Effector CD4-positive, alpha-beta T cell (primary cell): ENCODE measurements around the gene FGR.
"Not testable (repeated sequence)": the region's sequence is repeated elsewhere in the genome, so short reads cannot be mapped to it uniquely, and the experiment has no call there.

Source experiments
- DNase-seq: peaks from one replicate; pipeline ENCODE4 v3.0.0-alpha.2; 2020

Gene FGR

DNA sequence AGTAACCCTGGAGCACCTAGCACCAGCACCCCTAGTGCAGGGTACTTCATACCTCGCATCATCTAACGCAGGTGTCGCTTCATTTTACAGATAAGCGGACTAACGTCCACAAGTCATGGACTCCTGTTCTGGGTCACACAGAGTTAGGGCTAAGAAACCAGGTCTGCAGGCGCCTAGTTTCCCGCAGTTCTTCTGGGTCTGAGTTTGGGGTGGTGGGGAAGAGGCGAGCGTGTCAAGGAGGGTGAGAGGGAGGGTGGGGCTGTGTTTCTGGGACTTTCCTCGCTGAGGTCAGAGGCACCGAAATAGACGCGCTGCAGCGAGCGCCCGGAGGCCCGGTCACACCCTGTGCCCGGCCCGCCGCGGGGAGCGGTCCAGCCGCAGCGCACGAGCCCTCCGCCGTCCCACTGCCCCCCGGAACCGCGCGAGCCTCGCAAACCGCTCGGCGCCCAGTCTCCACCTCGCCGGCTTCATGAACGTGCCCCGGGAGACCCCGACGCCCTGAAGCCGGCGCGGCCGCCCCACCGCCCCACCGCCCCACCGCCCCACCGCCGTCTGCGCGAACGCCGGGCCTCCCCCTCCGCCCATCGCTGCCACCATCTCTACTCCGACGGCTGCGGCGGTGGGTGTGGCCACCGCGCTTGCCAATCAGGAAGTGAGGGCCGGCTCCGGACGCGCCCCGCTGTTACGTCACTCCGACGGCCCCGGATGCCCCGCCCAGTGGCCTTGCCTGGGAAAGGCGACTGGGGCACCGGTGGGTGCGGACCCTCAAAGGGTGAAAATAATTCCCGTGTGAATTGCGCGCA lies 24.7 kb upstream of the FGR start:
- DNase-seq = peak; percentile 78

DNA sequence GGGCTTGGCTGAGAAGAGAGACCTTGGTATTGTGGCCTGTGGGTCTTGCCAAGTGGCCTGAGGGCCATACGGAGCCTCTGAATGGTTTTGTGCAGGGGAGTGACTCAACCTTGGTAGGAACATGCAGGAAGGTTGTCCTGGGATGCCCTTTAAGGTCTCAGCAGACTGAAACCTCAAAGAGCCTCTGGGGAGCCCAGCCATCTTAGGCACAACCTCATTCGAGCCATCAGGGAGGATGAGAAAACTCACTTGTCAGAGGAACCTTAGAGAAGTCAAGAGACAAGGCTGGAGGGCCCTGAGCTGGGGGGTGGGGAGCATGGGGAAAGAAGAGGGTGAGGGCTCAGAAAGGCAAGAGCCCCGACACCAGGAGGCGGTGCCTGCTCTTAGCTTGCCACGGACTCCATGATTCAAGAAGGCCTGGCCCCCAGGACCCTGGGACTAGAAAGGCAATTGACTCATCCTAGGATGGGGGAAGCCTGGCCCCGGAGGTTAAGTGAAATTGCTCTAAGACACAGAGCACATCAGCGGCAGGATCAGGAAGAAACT lies 24.0 kb upstream of the FGR start:
- DNase-seq = peak; percentile 24

DNA sequence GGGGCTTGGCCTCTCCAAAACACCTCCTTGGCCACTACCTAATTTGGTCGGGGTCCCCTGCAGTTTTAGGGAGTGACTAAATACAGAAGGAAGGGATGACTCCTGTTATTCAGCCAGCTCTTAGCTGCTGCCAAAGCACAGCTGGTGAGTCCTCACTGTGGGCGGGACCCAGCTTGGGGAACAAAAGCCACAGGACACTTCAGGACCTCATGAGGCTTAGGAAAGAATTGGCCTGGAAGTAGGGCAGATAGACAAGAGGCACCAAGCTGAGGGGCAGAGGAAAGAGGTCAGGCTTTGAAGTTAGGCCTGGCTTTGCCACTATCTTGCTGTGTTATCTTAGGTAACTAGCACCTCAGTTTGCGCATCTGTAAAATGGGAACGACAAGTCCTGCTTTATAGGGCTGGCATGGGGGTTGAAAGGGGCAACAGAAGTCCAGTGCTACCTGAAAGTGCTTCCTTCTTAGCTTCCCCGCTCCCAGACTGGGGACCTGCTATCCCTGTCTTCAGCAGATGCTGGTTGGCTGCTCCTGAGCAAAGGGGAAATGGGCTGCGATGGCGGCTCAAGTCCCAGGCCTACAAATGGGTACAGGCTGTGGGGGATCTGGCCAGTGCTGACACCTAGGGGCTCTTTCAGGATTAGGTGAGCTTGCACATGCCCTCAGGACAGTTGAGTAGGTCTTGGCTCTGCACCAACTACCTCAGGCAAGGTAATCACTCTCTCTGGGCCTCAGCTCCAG lies 21.3 kb upstream of the FGR start:
- DNase-seq = no peak

DNA sequence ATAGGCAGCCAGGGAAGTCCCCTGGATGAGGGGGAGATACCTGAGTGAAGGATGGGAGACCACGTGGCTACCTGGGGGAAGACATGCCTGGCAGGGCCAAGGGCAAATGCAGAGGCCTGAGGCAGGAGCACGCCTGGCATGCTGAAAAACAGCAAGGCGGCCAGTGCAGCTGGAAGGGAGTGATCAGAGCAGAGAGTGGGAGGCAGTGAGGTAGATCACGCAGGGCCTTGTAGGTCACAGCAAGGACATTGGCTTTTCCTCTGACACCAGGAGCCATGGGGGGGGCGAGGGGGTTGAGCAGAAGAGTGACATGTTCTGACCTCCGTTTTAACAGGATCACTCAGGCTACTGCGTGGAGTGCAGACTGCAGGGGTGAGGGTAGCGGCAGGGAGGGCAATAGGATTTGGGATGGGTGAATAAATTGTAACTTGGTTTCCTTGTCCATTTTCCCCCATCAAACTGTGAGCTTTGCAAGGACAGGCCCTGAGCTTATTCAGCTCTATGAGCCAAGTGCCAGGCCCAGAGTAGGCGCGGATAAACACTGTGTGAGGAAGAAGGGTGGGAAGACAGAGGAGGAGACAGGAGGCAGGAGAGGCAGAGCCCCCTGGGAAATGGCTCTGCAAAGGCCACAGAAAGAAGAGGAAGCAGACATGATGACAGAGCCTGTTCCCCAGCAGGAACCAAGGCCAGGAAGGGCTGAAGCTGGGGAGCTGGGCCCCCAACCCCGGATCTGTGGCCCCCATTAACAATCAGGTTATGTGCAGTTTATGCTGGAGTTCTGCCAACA lies 20.4 kb upstream of the FGR start:
- DNase-seq = no peak

DNA sequence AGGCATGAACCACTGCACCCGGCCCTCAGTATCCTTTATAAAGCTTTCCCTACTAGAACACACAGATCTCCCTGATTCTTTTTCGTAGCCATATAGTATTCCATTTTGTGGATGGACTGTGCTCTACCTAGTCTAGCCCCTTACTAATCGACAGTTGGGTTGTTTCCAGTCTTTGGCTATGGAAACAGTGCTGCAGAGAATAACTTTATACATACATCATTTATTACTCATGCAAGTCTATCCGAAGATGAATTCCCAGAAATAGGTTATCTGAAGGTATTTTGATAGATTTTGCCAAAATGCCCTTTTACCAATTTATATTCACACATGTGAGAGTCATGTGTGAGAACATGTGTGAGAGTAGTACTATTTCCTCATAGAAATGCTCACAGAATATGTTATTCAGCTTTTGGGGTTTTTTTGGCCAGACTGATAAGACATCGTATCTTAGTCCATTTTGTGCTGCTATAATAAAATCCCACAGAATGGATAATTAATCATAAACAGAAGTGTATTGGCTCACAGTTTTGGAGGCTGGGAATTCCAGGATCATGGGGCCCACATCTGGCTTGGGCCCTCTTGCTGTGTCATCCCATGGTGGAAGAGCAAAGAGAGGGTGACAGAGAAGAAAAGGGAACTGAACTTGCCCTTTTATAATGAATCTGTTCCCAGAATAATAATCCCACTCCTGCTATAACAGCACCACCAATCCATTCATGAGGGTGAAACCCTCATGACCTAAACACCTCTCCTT lies 17.3 kb upstream of the FGR start:
- DNase-seq = no peak

DNA sequence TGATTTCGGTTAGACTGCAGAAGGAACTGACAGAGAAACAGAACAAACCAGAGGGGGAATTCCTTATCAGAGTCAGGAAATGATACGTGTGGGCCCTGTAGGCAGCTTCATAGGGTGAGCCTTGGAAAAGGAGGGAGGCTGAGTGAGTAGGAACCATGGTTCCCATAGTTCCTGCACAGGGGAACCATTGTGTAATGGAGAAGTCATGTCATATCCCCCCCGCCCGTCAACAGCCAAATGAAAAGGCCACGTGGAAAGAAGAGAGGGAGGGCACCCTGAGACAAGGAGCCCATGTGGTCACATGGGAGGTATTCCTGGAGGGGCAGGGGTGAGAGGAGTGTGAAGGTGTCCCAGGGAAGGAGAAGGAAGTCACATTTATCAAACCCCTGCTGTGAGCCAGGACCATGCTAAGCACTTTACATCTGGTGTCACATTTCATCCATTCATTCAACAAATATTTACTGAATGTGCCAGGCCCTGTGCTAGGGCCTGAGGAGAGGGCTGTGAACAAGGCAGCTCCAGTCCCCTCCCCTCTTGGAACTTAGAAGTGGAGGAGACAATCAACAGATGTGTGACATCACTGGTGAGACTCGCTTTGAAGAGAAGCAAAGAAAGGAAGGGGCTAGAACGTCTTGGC lies 15.7 kb upstream of the FGR start:
- DNase-seq = no peak

DNA sequence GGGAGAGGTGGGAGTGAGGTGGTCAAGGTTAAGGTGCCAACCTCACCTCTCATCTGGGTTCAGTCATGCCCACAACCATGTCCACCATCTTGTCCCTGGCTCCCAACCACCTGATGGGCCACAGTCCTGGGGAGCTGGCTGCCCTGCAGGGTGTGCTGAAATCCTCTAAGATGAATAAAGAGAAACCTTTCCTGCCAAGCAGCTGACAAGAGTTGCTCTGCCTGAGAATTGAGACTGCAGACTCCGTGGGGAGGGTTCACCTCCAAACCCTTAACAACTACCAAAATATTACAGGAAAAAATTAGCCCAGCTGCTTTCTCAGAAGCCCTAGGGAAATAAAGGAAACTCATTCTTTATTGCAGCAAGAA lies 15.2 kb upstream of the FGR start:
- DNase-seq = no peak

DNA sequence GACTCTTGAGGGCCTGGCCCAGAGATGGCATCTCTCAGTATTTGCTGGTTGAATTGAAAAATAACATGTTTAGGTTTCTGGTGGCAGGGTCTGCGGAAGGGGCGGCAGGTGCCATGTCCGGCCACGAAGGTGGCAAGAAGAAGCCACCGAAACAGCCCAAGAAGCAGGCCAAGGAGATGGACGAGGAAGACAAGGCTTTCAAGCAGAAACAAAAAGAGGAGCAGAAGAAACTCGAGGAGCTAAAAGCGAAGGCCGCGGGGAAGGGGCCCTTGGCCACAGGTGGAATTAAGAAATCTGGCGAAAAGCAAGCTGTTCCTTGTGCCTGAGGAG lies 14.3 kb upstream of the FGR start:
- DNase-seq = no peak

DNA sequence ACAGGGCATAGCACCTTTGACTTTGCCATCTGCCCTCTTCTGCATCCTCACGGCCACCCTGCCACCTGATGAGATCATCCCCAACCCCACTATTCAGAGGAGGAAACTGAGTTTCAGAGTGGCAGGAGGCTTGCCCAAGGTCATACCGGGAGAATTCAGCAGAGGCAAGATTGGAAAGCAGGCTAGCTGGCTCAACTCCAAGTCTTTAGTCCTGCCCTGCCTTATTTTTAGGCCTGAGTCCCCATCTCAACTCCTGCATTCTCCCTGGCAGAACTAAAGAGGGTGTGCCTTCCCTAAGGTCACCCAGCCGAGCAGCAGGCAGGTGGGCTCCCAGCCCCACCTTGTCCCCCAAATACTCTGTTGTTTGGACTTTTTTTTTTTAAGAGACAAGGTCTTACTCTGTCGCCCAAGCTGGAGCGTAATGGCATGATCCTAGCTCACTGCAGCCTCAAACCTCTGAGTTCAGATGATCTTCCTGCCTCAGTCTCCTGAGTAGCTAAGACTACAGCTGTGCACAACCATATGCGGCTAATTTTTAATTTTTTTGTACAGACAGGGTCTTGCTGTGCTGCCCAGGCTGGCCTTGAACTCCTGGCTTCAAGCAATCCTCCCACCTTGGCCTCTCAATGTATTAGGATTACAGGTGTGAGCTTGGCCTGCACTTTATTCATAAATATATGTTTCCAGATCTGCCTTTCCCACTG lies 13.8 kb upstream of the FGR start:
- no peak for DNase-seq

DNA sequence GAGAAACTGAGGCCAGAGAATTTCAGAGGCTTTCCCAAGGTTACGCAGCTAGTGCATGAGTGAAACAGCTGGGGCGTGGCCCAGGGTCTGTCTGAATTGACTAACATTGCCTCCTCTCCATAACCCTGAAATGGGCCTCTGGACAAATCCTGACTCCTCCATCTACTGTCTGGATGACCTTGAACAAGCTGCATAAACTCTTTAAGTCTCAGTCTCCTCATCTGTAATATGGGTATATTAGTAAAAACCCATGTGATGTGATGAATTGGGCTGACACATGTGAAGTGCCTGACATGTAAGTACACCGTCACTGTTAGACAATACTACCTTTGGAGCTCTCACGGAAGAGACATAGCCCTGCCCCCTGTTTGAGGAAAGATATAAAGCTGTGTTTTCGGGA lies 12.3 kb upstream of the FGR start:
- DNase-seq = no peak

DNA sequence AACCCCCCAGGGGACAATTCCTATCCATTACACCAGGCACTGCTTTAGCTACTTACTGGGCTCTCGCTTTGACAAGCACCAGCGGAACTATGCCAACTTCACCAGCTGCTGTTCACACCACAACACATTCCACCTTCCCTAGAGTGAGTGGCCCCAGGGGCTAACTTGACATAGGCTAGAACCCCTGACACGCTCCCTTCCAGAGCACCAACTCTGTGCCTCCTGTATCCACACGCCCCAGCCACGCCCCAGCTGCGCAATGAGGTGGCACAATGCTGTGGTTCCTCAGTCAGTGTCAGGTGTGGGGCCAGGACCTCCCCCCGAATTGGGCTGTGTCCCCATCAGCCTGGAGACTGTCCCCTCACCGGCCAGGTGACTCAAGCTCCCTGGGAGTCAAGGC lies 11.7 kb upstream of the FGR start:
- DNase-seq = no peak

DNA sequence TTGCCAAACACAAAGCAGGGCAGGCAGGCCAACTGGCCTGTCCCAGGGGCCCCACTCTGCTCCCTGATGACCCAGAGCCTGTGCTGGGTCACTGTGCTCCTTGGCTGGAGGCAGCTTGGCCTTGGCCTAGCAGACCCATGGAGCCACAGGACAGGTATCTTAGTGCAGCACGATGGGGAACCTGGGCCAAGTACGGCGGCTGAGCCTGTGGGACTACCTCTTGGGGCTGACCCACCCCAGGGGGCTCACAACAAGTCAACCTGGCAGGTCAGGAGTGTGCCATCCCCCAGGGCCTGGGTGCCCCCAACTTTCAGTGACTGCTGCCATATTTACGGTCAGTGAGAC lies 10.1 kb upstream of the FGR start:
- no peak for DNase-seq

DNA sequence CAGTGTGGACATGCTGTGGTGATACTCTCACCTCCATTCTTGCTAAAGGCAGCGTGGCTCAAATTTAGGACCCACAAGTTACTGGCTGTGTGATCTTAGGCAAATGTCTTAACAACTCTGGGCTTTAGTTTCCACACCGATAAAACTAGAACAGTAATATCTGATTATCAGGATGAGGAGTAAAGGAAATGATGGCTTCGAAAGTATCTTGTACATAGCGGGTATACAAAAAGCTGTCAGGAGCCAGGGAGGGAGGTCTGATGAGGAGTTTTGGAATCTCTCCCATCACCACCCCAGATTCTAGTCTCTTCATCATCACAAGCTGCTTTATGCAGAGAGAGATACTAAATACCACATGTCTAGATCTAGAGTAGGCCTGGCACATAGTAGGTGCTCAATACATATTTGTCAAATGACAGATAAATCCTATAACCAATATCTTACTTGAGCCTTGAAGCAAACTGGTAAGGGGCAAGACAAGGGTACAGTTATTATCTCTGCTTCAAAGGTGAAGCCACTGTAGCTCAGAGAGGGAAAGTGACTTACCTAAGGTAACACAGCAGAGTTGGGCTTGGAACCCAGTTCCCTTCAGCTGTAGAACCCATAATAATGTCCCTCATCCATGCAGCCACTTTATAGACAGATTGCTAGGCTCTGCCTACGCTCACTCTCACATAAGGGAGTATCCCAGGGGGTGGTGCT lies 9.5 kb upstream of the FGR start:
- DNase-seq = no peak

DNA sequence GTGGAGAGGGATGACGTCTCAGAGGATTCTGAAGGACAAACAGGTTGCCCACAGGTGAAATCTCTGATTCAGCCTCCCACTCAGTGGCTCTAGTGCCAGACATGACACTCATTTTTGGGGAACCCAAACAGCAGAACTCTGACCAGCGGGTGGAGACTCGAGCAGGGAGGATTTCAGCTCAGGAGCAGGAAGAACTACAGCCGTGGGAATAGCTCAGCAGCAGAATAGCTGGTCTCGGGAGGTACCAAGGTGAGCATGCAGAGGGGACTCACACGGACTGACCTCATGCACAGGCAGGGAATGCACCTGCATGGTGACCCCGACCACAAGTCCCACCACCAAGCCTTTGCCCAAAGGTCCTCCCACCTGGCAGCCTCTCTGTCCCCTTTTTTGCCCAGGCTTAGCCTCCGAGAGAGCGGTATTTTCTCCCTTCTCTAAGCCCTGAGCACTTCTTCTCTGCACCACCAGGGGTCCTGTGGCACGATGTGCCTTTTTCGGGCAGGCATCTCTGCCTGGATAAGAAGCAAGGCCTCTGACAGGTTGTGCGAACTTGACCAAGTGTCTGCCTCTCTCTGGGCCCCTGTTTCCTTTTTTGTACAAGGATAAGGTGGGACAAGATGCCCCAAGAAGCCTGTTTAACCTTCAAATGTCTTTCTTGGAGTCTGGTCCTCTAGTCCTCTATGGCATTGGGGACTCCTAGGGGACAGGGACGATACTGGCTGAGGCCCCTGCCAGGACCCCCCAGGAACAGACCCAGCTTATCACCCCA lies 8.8 kb upstream of the FGR start:
- peak; percentile 66 for DNase-seq

DNA sequence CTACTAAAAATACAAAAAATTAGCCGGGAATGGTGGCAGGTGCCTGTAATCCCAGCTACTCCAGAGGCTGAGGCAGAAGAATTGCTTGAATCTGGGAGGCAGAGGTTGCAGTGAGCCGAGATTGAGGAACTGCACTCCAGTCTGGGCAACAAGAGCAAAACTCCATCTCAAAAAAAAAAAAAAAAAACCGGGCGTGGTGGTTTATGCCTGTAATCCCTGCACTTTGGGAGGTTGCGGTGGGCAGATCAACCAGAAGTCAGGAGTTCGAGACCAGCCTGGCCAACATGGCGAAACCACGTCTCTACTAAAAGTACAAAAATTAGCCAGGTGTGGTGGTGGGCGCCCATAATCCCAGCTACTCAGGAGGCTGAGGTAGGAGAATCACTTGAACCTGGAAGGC lies 5.5 kb upstream of the FGR start:
- not testable (repeated sequence) for DNase-seq

DNA sequence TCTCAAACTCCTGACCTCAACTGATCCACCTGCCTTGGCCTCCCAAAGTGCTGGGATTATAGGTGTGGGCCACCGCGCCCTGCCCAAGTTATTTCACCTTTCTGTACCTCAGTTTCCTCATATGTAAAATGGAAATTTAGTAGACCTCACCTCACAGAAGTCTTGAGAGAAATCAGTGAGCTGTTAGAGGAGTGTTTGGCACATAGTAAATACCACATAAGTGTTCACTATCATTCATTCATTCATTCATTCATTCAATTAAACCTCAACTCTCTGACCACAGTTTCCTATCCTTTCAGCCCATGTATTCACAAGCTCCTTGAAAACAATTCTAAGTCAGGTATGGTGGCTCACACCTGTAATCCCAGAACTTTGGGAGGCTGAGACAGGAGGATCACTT lies 3.8 kb upstream of the FGR start:
- no peak for DNase-seq

DNA sequence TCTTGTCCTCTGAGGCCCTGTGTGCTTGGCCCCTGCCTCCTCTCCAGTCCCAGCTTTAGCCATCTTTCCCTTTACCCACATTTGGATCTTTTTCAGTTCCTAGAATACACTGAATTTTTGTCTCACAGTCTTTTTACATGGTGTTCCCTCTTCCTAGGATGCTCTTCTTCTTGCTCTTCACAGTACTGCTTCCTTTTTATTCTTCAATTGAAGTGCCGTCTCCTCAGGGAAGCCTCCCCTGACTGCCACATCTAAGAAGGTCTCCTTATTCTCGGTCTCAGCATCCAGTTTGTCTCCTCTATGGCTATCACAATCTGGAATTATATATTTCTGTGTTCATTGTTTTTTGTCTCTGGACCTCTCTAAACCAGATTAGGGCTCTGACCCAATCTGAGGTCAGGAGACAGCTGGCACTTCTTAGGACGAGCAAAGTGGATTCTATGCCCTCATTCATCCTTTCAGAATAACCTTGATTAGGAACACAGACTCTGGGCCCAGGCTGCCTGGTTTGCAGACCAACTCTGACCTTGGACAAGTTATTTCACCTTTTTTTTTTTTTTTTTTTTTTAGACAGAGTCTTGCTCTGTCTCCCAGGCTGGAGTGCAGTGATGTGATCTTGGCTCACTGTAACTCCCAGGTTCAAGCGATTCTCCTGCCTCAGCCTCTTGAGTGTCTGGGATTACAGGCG lies 3.2 kb upstream of the FGR start:
- no peak for DNase-seq

DNA sequence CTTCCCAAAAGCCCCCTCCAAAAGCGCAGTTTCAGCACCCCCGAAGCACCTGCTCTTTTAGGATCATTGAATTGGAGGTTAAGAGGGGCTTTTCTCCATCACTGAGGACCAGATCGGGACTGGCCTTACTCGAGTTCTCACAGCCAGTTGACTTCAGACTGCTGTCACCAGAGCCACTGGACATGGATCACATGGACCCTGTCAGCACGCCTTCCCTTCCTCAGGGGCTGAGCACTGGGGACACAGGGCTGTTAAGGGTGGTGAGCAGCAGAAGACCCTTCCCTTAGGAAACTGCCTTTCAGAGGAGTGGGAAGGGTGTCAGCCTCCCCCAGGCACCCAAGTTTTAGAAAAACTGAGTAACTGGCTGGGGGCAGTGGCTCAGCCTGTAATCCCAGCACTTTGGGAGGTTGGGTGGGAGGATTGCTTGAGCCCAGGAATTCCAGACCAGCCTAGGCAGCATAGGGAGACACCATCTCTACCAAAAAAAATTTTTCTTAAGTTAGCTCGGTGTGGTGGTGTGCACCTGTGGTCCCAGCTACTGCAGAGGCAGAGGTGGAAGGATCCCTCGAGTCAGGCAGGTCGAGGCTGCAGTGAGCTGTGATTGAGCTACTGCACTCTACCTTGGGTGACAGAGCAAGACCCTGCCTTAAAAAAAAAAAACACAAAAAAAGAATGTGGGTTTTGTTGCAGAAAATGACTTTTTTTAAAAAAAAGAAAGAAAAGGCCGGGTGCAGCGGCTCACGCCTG lies 584 bp upstream of the FGR start:
- no peak for DNase-seq
